Cardiac septum (tissue), 1 donor: Measurements from ENCODE around the gene SAMHD1. TPM values are rescaled to one million over a fixed set of nuclear protein-coding genes. Genes with fewer than 3 reads are reported as not detected.

Experiments used
- DNase-seq: peaks from one replicate; pipeline ENCODE4 v3.0.0-alpha.2; 2020; ENCODE audit warnings: low spot score
- intact Hi-C: fragments of 100-400 bp; cut with DNase I; formaldehyde crosslinking; loops from one replicate; pipeline ENCODE4 v1.14.0; 2022
- total RNA-seq: library from RNA; stranded (reverse); fragmentation: NEBNext Ultra II Directional; extraction: Animal tissue kit (Norgen Biotek cat#: 25700); gene quantifications from one replicate; pipeline ENCODE4 v1.2.1, GENCODE V29; 2021
- donor health status: DM: no; HTN: no; CAD: no.

SAMHD1 gene
- total RNA-seq, 1 donor from 2014 or later: 20.7 TPM

DNA sequence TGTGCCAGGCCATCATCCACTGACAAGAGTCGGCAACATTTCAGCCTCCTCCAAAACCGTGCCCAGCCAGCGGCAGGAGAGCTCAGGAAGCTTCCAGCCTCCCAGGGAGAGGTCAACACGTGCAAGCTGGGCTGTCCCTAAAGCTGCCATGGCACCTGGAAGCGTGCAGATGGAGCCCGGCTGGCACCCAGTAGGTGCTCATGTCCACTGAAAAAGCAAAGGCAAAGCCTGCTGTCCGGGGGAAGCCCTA lies 90.0 kb downstream of the SAMHD1 start:
- intact Hi-C loops: loop anchor here (5.0 to 10.0 kb wide), 3 partner anchors 69 to 397 kb away; partner anchors contain the start of gene RAB5IF

DNA sequence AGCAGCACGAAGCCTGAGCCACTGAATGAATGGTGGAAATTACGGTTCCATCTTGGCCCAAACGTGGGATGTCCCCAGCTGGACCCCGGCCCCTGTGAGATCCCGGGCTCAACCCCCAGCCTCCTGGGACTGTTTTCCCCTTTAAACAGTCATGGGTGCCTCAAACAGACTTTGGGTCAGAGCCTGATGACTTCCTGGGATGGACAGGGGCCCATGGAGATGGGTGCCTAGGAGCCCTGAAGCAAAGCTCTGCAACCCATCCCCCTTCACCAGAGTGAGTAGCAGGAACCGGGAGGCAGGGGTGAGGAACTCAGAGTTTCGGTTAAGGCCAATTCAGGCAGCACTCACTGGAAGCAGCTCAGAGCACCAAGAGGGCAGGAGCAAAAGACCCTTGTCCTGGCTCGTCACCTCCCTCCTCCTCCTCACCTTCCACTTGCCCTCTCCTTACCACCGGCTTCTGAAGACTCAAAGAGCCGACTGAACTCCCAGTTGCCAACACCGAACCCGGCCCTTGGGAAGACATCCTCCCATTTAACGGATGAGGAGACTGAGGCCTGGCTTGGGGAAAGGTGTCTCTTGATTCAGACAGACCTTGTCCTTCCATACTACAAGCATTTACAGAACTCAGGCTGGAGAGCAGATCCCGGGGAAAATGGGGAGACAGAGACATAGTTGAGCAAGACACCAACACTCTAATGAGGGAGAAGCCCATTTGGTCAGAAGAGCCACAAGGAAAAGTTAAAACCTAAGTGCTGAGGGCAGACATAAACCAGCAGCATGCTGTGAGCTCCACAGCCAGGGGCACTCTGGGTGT lies 90.5 kb downstream of the SAMHD1 start:
- intact Hi-C loops: loop anchor here (5.0 to 10.0 kb wide), 3 partner anchors 69 to 396 kb away; partner anchors contain the start of gene RAB5IF
- no peak for DNase-seq

More for the DNA sequence above, 90.0 kb downstream of the SAMHD1 start:
- no peak for DNase-seq

DNA sequence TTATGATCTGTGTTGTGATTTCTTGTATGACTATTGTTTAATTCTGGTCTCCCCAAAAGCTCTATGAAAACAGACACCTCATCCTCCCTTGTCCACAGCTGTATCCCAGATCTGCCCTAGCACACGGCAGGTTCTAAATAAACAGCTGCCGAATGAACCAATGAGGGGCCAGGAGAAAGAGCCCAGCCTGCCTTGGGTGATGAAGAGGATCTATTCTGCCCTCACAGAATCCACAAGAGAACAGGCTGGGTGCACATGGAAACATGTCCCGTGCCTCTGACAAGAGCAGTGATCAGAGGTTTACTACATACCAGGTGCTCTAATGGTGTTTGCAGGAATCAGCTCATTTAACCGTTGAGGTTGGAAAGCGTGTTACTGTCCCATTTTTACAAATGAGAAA lies 91.2 kb downstream of the SAMHD1 start:
- intact Hi-C loops: loop anchor here (5.0 to 10.0 kb wide), 3 partner anchors 68 to 396 kb away; partner anchors contain the start of gene RAB5IF
- DNase-seq: no peak

DNA sequence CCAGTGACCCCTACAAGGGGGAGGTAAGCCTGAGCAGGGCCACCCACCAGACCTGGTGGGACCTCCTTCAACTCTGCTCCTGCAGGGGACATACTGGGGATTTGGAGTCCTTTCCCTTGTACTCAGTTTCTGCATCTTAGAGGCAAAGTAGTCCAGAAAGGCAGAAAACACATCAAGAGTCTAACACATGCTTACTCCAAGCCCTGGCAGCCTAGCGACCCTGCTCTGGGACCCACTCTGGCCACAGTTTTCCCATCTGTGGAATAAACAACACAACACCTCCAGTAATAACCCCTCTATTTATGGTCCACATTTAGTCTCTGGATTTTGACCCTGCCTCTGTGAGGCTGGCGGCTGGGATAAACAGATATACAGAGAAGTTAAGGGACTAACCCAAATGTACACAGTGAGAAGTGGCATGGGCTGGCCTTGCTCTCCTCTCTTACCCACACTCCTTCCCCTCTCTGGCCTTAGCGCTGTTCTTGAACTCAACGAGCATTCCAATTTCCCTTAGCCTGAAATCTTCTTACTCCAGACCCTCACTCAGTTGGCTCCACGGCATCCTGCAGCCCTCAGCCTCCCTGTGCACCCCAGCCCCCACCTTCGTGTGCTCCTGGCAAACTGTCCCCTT lies 91.7 kb downstream of the SAMHD1 start:
- intact Hi-C loops: loop anchor here (5.0 to 10.0 kb wide), 3 partner anchors 68 to 395 kb away; partner anchors contain the start of gene RAB5IF
- no peak for DNase-seq

DNA sequence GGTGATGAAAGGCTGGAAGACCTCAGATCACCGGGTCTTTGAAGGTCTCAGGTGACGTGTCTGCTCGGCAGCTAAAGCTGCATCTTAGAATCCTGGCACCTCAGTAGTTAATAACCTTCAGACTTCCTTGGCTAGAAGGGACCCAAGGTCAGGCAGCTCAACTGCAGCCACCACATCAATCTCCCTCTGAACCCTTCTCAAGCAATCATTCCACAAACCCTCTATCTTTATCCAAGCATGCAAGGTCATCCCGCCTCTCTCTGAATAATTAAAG lies 92.3 kb downstream of the SAMHD1 start:
- no peak for DNase-seq
- intact Hi-C loops: no loop called here

DNA sequence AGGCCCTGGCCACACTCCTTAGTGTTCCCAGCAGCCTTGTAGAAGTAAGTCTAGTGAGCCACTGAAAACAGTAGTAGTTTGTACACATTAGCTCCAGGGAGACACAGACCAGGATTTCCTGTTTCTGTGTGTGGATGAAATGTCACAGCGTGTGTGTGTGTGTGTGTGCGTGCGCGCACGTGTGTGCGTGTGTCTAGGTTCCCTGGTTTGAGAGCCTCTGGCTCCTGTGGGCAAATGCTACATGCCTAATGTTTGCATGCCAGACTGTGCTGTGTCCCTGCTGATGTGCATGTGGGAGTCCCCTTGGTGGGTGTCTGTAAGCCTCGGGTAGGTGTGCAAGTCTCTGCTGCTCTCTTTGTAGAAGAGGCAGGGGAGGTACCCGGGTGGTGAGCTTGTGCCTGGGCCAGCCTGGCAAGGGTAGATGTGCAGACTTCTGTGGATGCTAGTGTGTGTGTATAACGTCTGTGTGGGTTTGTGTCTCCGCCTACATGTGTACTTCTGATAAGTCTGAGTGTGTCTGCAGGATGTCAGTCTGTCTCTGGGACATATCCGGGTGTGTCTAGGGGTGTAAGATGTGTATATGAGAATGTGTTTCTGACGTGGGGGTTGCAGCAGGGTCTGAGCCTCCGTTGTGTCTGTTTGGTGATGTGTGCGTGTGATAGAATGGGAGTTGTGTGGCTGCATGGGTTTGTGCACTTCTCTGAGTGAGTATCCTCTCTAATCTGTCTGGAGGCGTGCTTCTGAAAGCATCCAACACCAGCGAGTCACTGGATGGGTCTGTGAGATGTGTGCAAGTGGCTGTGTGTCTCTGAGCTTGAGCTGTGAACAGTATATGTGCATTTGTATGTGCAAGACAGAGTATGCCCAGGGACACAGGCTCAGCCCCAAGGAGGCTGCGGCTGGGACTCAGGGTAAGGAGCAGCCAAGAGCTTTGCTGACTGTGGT lies 94.5 kb downstream of the SAMHD1 start:
- intact Hi-C loops: no loop called here
- no peak for DNase-seq

DNA sequence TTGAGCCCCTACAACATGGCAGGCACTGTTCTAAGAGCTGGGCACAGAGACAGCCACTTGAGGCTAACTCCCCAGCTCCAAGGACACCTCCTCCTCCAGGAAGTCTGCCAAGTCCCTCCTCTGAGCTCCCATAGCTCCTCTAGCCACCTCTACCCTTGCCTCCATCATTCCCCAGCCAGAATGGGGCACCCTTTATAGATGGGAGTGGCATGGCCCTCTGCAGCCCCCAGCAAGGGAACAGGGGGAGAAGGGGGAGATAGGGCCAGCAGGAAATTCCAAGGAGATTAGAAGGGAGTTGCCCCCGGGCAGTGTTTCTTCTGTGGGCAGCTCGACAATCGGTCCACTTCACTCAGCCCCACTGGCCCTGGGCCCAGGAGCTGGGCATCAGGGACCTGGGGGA lies 95.3 kb downstream of the SAMHD1 start:
- no peak for DNase-seq
- intact Hi-C loops: no loop called here

DNA sequence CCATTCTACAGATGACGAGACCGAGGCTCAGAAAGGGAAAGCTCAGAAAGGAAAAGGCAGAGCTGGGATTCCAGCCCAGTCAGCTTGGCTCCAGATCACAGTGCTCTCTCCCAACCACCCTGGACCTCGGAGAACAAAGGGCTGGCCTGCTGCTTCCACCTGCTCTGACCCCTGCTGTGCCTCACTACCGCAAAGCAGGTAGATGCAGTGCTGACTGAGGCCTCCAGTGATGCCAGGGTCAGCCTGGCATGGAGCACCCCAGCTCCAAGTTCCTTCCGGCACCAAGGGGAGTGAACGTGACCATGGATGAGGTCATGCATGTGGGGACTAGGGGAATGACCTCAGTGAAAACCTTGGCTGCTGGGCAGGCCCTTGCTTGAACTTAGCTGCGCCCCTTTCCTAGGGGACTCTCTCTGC lies 96.3 kb downstream of the SAMHD1 start:
- no peak for DNase-seq

DNA sequence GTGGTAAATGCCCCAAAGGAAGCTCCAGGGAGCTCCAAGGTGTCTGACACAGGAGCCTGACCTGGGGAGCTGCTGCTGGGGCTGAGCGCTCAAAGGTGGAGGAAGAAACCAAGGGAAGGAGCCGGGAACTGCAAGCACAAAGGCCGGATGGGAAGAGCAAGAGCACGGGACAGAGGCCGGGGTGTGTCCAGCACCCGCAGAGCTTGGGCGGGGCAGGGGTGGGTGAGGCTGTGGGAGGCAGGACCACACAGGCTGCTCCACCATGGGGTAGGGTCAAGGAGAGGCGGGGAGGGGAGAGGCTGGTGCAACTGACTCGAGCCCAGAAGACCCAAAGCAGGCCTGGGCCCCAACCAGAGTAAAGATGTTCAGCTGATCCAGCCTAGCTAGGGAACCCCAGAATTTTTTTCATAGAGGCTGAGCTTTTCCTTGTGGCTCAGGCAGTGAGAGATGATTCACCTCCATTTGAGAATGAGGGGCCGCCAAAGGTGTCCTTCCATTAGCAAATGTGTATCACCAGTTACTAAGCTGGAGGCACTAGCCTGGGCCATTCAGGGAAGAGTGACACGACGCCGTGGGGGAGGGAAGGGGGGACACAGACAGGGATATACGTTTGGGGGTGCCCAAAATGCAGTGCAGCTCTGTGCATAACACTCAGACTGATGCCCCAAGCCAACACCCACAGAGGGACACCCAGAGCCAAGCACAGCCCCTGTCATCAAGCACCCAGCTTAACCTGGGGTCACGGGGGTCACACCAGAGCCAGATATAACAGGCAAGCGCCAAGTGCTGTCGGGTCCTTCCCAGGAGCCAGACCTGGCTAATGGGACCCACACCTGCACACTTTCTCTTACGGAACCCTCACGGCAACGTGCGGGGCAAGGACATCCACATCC lies 96.9 kb downstream of the SAMHD1 start:
- no peak for DNase-seq
- intact Hi-C loops: no loop called here

More for the DNA sequence above, 96.3 kb downstream of the SAMHD1 start:
- intact Hi-C loops: no loop called here

DNA sequence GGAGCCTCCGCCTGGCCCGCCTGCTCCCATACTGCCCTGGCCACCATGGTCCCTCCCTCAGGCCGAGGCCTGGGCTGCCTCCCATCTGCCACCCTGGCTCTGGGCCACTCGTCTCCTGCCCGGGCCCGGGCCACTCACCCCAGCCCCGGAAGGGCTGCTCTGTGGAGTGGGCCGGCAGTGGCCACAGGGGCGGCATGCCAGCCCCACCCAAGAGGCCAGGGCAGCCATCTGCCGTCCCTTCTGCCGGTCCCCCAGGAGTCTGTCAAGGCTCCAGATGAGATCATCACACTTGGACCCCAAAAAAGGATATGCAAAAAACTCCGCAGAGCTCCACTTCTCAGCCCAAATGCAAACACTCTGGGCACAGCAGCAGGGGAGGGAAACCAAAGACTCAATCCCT lies 99.3 kb downstream of the SAMHD1 start:
- no peak for DNase-seq
- intact Hi-C loops: no loop called here

DNA sequence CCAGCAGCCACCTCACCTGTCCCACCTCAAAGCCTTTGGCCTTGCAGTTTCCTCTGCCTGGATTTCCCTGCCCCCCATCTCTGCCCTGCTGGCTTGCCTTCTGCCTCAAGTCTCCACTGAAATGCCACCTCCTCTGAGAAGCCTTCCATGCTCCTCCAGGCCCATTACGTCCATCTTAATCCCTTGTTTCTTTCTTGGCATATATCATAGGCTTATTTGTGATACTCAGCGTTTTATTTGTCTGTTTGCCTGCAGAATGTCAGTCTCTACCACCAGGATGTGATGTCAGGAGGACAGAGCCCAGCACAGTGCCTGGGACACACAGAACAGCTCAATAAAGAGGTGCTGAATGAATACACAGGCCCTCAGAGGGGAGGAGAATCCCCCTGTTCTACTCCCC lies 100.0 kb downstream of the SAMHD1 start:
- intact Hi-C loops: no loop called here

DNA sequence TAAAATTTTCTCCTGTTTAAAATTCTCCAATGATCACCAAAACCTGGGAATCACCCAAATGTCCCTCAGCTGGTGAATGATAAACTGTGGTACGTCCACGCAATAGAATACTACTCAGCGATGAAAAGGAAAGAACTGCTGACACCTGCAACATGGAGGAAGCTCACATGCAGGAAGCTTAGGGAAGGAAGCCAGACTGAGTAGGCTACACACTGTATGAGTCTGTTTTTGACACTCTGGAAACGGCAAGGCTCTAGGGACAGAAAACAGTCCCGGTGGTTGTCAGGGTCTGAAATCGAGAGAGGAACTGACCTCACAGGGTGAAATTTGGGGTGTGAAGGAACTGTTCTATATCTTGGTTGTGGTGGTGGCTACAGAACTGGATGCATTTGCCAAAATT lies 100.7 kb downstream of the SAMHD1 start:
- DNase-seq: no peak

More for the DNA sequence above, 100.0 kb downstream of the SAMHD1 start:
- DNase-seq: no peak

DNA sequence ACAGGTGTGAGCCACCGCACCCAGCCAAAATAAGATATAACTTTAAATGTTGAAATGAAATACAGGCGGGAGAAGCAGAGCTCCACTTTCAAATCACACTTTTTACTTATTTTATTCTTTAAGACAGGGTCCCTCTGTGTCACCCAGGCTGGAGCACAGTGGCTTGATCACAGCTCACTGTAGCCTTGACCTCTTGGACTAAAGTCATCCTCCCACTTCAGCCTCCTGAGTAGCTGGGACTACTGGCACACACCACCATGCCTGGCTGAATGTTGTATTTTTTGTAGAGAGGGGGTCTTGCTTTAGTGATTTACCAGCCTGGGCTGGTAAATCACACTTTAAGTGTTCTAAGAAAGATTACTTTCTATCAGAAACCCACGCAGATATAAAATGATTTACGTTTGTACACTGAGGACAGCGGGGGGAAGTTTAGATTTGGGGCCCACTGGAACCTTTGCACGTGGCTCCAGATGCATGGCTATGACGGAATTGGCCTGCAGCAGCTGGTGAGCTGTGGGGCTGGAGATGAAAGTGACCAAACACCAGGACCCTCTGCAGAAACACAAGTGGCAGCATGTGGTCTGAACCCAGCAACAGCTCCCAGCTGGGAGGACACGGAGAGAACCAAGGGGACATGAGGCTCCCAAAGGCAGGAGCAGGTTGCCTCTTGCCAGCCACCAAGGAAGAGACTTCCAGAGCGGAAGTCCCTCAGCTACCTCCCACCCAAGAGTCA lies 102.0 kb downstream of the SAMHD1 start:
- intact Hi-C loops: no loop called here
- DNase-seq: no peak

More for the DNA sequence above, 100.7 kb downstream of the SAMHD1 start:
- intact Hi-C loops: no loop called here

DNA sequence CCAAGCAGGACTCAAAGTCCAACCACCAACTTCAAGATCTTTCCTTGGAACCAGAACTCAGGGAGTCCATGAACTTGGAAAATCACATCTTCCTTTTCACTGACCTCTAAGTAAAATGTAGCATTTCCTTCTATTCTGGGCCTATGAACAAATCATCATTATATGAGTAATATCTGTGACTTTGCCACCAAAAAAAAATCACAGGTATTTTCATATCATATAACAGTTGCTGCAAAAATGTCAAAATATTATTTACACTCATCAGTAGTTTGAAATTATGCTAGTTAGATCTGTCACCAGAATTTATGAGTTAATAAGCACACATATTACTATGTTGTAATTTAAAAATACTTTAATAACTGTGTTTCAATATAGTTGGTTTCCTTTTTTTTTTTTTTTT lies 102.8 kb downstream of the SAMHD1 start:
- DNase-seq: no peak
- intact Hi-C loops: no loop called here

DNA sequence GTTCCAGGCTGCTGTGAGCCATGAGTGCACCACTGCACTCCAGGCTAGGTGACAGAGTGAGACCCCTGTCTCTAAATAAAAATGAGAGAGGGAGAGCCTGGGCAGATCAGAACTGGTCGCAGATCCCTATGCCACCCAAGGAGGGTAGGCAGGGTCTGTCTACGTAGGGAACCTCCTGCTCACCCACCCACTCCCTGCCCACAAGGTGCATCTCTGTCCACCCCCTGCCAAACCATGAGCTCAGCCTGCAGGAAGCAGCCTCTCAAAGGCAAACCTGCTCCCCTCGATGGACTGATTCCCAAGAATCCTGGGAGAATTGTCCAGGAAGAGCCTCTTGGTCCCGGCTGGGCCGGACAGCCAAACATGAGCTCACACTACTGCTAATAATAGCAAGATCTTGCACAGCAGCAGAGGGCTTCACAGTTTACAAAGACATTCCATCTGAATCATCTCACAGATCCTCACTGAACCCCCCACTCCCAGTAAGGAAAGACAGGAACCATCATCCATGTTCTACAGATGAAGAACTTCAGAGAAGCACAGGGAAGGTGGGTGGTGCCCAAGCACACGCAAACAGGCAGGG lies 103.3 kb downstream of the SAMHD1 start:
- intact Hi-C loops: no loop called here
- DNase-seq: no peak

DNA sequence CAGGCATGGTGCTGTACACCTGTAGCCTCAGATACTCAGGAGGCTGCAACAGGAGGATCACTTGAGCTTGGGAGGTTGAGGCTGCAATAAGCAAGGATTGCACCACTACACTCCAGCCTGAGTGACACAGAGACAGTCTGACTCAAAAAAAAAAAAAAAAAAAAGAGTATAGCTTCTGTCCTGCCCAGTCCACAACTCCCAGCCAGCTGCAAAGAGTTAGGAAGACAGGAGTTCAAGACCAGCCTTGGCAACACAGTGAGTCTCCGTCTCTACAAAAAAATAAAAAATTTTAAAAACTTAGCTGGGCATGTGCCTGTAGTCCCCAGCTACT lies 103.8 kb downstream of the SAMHD1 start:
- intact Hi-C loops: no loop called here
- no peak for DNase-seq

DNA sequence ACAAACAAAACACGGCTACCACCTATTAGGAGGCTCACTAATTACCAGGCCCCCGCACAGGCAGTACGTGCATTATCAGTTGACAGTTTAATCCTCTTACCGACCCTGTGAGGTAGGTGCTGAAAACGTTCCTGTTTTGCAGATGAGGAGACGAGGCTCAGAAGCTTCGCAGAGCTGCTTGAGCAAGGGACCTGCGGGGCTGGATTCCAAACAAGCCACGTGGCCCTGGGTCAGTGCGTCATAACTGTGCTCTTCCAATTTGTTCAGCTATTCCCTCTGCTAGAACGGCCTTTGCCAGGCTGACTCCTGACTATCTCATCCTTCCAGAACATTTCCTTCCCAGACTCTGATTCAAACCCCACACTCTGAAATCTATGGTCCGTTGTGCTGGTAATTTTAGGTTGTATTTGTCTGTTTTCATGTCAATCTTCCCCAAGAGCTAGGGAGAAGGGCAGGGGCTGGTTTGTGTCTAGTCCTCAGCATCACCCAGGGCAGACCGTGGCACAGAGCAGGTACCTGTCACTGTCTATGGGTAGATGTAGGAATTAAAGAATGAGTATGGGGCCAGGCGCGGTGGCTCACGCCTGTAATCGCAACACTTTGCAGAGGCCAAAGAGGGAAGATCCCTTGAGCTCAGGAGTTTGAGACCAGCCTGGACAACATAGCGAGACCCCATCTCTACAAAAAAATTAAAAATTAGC lies 104.3 kb downstream of the SAMHD1 start:
- intact Hi-C loops: no loop called here

More for the DNA sequence above, 104.3 kb downstream of the SAMHD1 start:
- DNase-seq: no peak
